HepG2 (cell line): ENCODE results near the gene PADI4. TPM values are rescaled to one million over a fixed set of nuclear protein-coding genes. Genes with fewer than 3 reads are reported as not detected.

Experiments
- ATAC-seq: fragments of 200-7000 bp; cut with Tn5 transposase; 3 replicates; pipeline ENCODE4 v1.9.1; 2020; ENCODE audit warnings: mild to moderate bottlenecking, moderate library complexity
- BruUV-seq: library from RNA; stranded (reverse); fragments of 400-500 nt; replicated peaks from 2 replicates; lab custom pipeline; 2021; lab: Mats Ljungman, UMichigan
- CTCF ChIA-PET: fragments of 300-600 bp; formaldehyde crosslinking; extraction: SDS; loops from one replicate; lab custom pipeline; 2021; ENCODE audit warnings: low total read pairs, inconsistent platforms, low intra/inter-chr PET ratio; lab: Yijun Ruan, JAX
- POLR2A ChIA-PET: fragments of 350-600 bp; sonication (Branson Sonifier 250); formaldehyde crosslinking; loops from one replicate; lab custom pipeline; 2020; ENCODE audit warnings: antibody characterized with exemption, inconsistent platforms; lab: Yijun Ruan, JAX
- DNase-seq: peaks from one replicate; pipeline ENCODE4 v3.0.0-alpha.2; 2015; ENCODE audit warnings: low spot score
- FAIRE-seq: peaks from 3 replicates; lab custom pipeline; 2011; peaks lifted over from hg19 to GRCh38; lab: Jason Lieb, UNC
- H2AFZ ChIP-seq: one replicate; pipeline ENCODE4 v1.6.1; 2011; ENCODE audit warnings: low read length, inconsistent platforms
- H3K27ac ChIP-seq: fragments of 300-600 bp; 3 replicates; pipeline ENCODE4 v1.8.0; 2011; ENCODE audit warnings: mixed run types, mild to moderate bottlenecking, mixed read lengths, low read length, inconsistent platforms; ENCODE audit not compliant: insufficient read depth; ENCODE audit errors: extremely low read length
- H3K27me3 ChIP-seq, 2 experiments: fragments of 200-600 bp in 1 of 2; 2 replicates in 1 of 2; 3 replicates in 1 of 2; pipeline versions ENCODE4 v1.6.0 to v1.8.0; 2011; ENCODE audit warnings: low read length in 2 of 2, mild to moderate bottlenecking in 2 of 2, moderate library complexity in 2 of 2, inconsistent platforms in 1 of 2; ENCODE audit not compliant: insufficient read depth in 2 of 2, control insufficient read depth in 1 of 2
- H3K36me3 ChIP-seq, 2 experiments: fragments of 200-600 bp in 1 of 2; replicated peaks in 1 of 2; 2 replicates in 1 of 2; 3 replicates in 1 of 2; pipeline versions ENCODE4 v1.5.1 to v1.8.0; 2011; ENCODE audit warnings: low read length in 2 of 2, inconsistent platforms in 1 of 2; ENCODE audit not compliant: insufficient read depth in 2 of 2, control insufficient read depth in 1 of 2
- H3K4me1 ChIP-seq: 2 replicates; pipeline ENCODE4 v1.5.1; 2012; ENCODE audit warnings: low read length, inconsistent platforms; ENCODE audit not compliant: insufficient read depth
- H3K4me2 ChIP-seq: 2 replicates; pipeline ENCODE4 v1.6.0; 2011; ENCODE audit warnings: low read depth, low read length, inconsistent platforms
- H3K4me3 ChIP-seq, 3 experiments: fragments of 200-600 bp in 1 of 3; sonication (generic), shearing (Covaris generic) in 1 of 3; replicated peaks in 1 of 3; 2 replicates each; pipeline ENCODE4 v1.5.1; 2011 to 2016; ENCODE audit warnings: low read length in 3 of 3, inconsistent platforms in 2 of 3, low read depth in 2 of 3, mild to moderate bottlenecking in 2 of 3, control low read depth in 1 of 3, mixed read lengths in 1 of 3; ENCODE audit not compliant: insufficient read depth in 1 of 3
- H3K79me2 ChIP-seq: one replicate; pipeline ENCODE4 v1.6.1; 2011; ENCODE audit warnings: low read length, inconsistent platforms; ENCODE audit not compliant: insufficient read depth
- H3K9ac ChIP-seq: 2 replicates; pipeline ENCODE4 v1.6.0; 2011; ENCODE audit warnings: mild to moderate bottlenecking, low read depth, low read length, inconsistent platforms; ENCODE audit not compliant: insufficient read depth
- H3K9me3 ChIP-seq: 2 replicates; pipeline ENCODE4 v1.5.1; 2012; ENCODE audit warnings: mild to moderate bottlenecking, low read length
- H4K20me1 ChIP-seq: 2 replicates; pipeline ENCODE4 v1.6.0; 2011; ENCODE audit warnings: inconsistent platforms, mild to moderate bottlenecking, low read length, moderate library complexity; ENCODE audit not compliant: insufficient read depth
- ARNT ChIP-seq: fragments of 450-650 bp; IDR thresholded peaks from 2 replicates; pipeline ENCODE4 v1.6.1; 2017
- GATAD1 ChIP-seq: IDR thresholded peaks from 2 replicates; pipeline ENCODE4 v1.6.1; 2016; ENCODE audit warnings: missing genetic modification reagents, missing compliant biosample characterization
- IKZF4 ChIP-seq: sonication (generic); formaldehyde crosslinking; IDR thresholded peaks from 2 replicates; pipeline ENCODE4 v1.5.1; 2020; ENCODE audit warnings: borderline replicate concordance, mild to moderate bottlenecking, low read depth, missing genetic modification reagents; ENCODE audit errors: not compliant biosample characterization
- NFATC3 ChIP-seq: sonication (generic); formaldehyde crosslinking; IDR thresholded peaks from 2 replicates; pipeline ENCODE4 v1.5.1; 2020; ENCODE audit warnings: mild to moderate bottlenecking, missing genetic modification reagents
- NFIC ChIP-seq: IDR thresholded peaks from 2 replicates; pipeline ENCODE4 v1.6.1; 2012; ENCODE audit warnings: mild to moderate bottlenecking, low read length, inconsistent platforms
- TFDP1 ChIP-seq: IDR thresholded peaks from 2 replicates; pipeline ENCODE4 v1.6.1; 2016; ENCODE audit warnings: missing compliant biosample characterization, missing genetic modification reagents, borderline replicate concordance
- ZEB1 ChIP-seq: IDR thresholded peaks from 2 replicates; pipeline ENCODE4 v1.6.1; 2012; ENCODE audit warnings: mild to moderate bottlenecking, low read depth, inconsistent platforms; ENCODE audit not compliant: insufficient replicate concordance
- ZNF253 ChIP-seq: sonication (generic); formaldehyde crosslinking; IDR thresholded peaks from 2 replicates; pipeline ENCODE4 v1.8.0; 2022; ENCODE audit warnings: mild to moderate bottlenecking, missing genetic modification reagents, borderline replicate concordance
- ZNF546 ChIP-seq: sonication (generic); formaldehyde crosslinking; conservative IDR thresholded peaks from 2 replicates; pipeline ENCODE4 v1.8.1; 2023; ENCODE audit warnings: mild to moderate bottlenecking, missing genetic modification reagents
- ZNF547 ChIP-seq: sonication (generic); formaldehyde crosslinking; IDR thresholded peaks from 2 replicates; pipeline ENCODE4 v1.5.1; 2020; ENCODE audit warnings: mild to moderate bottlenecking, missing genetic modification reagents
- ZNF773 ChIP-seq: sonication (generic); formaldehyde crosslinking; IDR thresholded peaks from 2 replicates; pipeline ENCODE4 v1.4.0; 2020; ENCODE audit warnings: missing genetic modification reagents, borderline replicate concordance
- ZNF841 ChIP-seq: sonication (generic); formaldehyde crosslinking; IDR thresholded peaks from 2 replicates; pipeline ENCODE4 v1.8.1; 2023; ENCODE audit warnings: missing genetic modification reagents, borderline replicate concordance
- WGBS: methylation state at CpG from one replicate; pipeline ENCODE4 v1.1.6; 2017; ENCODE audit warnings: low lambda C conversion rate; 5-methylcytosine and 5-hydroxymethylcytosine counted together
- in situ Hi-C: cut with HindIII; loops from 2 replicates; pipeline ENCODE4 v1.10.0; 2017; ENCODE audit warnings: low pct_unique_long_range_greater_than_20kb; ENCODE audit not compliant: extremely low pct_ligation_motif_present
- intact Hi-C: fragments of 100-400 bp; cut with micrococcal nuclease; formaldehyde crosslinking; loops from one replicate; pipeline ENCODE4 v1.10.0; 2022; ENCODE audit not compliant: unreplicated experiment
- polyA plus RNA-seq, 8 experiments: library from polyadenylated mRNA; depleted of rRNA in 3 of 8; stranded (reverse) in 7 of 8; unstranded in 1 of 8; fragments of >200 nt; fragmentation: Illumina TruSeq in 4 of 8; extraction: Trizol in 4 of 8; gene quantifications; 2 replicates each; pipeline versions ENCODE4 v1.2.1 to v1.2.3, GENCODE V29; 2011 to 2016; ENCODE audit warnings: low read depth in 4 of 8, missing spikeins in 1 of 8, mixed read lengths in 1 of 8; ENCODE audit not compliant: insufficient read depth in 1 of 8
- total RNA-seq, 5 experiments: library from RNA; depleted of rRNA; stranded (reverse); fragments of >200 nt; fragmentation: Illumina TruSeq; extraction: Trizol; gene quantifications; 2 replicates each; pipeline ENCODE4 v1.2.3, GENCODE V29; 2016; ENCODE audit warnings: low read depth in 1 of 5
- TF ChIP-seq, protein P1 (sequence below): sonication (generic); formaldehyde crosslinking; IDR thresholded peaks from 2 replicates; pipeline ENCODE4 v1.8.1; 2022; ENCODE audit warnings: low read depth, mild to moderate bottlenecking, missing genetic modification reagents
- TF ChIP-seq, protein P2 (sequence below): sonication (generic); formaldehyde crosslinking; IDR thresholded peaks from 2 replicates; pipeline ENCODE4 v1.4.0; 2020; ENCODE audit warnings: mild to moderate bottlenecking, missing genetic modification reagents

Gene PADI4
- total and polyA plus RNA-seq, 2 of the 13 experiments (the other 11 are each of a cell fraction or from before 2014, with no cell fraction given) = 0.04 TPM

DNA sequence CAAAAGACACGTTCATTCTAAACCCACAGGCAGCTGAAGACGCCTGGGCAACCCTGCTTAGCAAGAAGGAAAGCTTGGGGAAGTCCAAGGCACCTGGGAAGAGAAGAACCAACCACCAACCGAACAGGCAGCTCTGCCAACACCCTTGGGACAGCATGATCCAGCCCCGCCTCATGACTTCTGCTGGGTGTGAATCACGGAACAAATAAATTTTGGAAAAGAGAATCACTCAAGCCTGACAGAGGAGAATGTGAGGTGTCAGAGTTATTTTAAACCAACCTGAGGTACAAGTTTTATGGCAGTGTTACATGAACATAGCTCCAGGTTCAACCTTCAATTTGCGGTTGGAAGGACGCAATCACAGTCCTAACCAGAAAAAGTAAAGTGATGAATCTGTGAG lies 10.0 kb upstream of the PADI4 start:
- Histone ChIP-seq H3K4me2 (no peak overlapping the region), H3K27ac (no peak overlapping the region), H3K9ac (no peak overlapping the region), H3K4me1 (no peaks in the 10 kb centered on the region), H3K4me3 (no peak overlapping the region), H4K20me1 (no peaks in the 10 kb centered on the region), H2AFZ (no peak overlapping the region), H3K27me3 (peaks cover 0 to 3% of the 10 kb centered on the region in 2 experiments; a peak in 1 of 5 replicates), H3K36me3 (no peaks in the 10 kb centered on the region), H3K79me2 (no peaks in the 10 kb centered on the region), H3K9me3 (no peaks in the 10 kb centered on the region)
- ChIA-PET CTCF (interaction anchor here (0.6 kb wide), 1 partner anchor 38 kb away, joined by 3 read pairs; no protein-coding TSS in a partner anchor), POLR2A (no interaction called here)
- FAIRE-seq (no peak), ATAC-seq (no peak), DNase-seq (no peak)
- intact Hi-C loops = no loop called here
- 37% methylated on average over 6 of the region's 7 CpGs for WGBS
- in situ Hi-C loops = no loop called here
- no TSS peak for BruUV-seq
- TF ChIP-seq NFATC3 (CRISPR knock-in tag) (no peak), TFDP1 (CRISPR knock-in tag) (no peak), ZNF546 (CRISPR knock-in tag) (no peak), ZEB1 (no peak), ZNF547 (CRISPR knock-in tag) (no peak), ZNF841 (CRISPR knock-in tag) (no peak), GATAD1 (CRISPR knock-in tag) (no peak), NFIC (no peak), ZNF253 (CRISPR knock-in tag) (no peak), IKZF4 (CRISPR knock-in tag) (no peak), ZNF773 (CRISPR knock-in tag) (no peak), ARNT (no peak)
- TF ChIP-seq, protein P1, sequence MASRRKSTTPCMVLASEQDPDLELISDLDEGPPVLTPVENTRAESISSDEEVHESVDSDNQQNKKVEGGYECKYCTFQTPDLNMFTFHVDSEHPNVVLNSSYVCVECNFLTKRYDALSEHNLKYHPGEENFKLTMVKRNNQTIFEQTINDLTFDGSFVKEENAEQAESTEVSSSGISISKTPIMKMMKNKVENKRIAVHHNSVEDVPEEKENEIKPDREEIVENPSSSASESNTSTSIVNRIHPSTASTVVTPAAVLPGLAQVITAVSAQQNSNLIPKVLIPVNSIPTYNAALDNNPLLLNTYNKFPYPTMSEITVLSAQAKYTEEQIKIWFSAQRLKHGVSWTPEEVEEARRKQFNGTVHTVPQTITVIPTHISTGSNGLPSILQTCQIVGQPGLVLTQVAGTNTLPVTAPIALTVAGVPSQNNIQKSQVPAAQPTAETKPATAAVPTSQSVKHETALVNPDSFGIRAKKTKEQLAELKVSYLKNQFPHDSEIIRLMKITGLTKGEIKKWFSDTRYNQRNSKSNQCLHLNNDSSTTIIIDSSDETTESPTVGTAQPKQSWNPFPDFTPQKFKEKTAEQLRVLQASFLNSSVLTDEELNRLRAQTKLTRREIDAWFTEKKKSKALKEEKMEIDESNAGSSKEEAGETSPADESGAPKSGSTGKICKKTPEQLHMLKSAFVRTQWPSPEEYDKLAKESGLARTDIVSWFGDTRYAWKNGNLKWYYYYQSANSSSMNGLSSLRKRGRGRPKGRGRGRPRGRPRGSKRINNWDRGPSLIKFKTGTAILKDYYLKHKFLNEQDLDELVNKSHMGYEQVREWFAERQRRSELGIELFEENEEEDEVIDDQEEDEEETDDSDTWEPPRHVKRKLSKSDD (CRISPR knock-in tag) = no peak
- TF ChIP-seq, protein P2, sequence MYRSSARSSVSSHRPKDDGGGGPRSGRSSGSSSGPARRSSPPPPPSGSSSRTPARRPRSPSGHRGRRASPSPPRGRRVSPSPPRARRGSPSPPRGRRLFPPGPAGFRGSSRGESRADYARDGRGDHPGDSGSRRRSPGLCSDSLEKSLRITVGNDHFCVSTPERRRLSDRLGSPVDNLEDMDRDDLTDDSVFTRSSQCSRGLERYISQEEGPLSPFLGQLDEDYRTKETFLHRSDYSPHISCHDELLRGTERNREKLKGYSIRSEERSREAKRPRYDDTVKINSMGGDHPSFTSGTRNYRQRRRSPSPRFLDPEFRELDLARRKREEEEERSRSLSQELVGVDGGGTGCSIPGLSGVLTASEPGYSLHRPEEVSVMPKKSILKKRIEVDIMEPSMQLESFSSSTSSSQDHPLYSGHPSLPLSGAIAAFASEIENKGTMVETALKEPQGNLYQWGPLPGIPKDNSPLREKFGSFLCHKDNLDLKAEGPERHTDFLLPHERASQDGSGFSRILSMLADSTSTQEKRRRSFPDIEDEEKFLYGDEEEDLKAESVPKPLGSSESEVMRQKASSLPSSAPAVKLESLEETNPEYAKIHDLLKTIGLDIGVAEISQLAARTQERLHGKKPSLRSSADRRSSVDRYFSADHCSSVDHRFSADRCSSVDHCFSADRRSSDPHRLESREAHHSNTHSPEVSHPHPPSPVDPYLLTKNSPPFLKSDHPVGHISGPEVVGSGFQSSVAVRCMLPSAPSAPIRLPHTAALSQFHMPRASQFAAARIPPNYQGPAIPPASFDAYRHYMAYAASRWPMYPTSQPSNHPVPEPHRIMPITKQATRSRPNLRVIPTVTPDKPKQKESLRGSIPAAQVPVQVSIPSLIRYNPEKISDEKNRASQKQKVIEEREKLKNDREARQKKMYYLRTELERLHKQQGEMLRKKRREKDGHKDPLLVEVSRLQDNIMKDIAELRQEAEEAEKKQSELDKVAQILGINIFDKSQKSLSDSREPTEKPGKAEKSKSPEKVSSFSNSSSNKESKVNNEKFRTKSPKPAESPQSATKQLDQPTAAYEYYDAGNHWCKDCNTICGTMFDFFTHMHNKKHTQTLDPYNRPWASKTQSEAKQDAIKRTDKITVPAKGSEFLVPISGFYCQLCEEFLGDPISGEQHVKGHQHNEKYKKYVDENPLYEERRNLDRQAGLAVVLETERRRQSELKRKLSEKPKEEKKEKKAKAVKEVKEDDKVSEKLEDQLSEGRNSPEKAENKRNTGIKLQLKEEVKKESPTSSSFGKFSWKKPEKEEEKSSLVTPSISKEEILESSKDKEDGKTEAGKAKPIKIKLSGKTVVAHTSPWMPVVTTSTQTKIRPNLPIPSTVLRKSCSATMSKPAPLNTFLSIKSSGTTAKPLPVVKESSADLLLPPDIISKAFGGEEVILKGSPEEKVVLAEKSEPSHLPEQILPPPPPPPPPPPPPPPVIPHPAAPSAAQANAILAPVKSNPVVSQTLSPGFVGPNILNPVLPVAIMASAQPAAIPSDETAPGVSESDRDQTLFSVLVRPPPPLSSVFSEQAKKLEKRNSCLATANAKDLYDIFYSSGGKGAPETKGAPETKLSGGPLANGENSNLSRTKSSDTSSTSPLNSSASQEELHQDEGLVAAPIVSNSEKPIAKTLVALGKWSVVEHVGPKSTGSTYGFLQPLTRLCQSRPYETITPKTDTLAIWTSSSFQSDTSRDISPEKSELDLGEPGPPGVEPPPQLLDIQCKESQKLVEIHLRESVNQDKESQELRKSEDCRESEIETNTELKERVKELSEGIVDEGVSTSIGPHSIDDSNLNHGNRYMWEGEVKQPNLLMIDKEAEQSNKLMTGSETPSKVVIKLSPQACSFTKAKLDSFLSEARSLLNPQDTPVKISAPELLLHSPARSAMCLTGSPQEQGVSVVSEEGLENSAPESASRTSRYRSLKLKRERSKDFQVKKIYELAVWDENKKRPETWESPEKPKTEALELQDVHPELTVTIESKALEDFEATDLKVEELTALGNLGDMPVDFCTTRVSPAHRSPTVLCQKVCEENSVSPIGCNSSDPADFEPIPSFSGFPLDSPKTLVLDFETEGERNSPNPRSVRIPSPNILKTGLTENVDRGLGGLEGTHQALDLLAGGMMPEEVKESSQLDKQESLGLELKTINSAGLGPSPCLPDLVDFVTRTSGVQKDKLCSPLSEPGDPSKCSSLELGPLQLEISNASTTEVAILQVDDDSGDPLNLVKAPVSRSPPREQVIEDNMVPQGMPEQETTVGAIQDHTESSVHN = no peak
